ENCODE measurements around the gene CAPS2. TPM values are rescaled to one million over a fixed set of nuclear protein-coding genes. Genes with fewer than 3 reads are reported as not detected.
"Not testable (repeated sequence)": the region's sequence is repeated elsewhere in the genome, so short reads cannot be mapped to it uniquely, and the experiment has no call there.

CAPS2 gene
- total RNA-seq, 4 donors from 2014 or later: 2.6 to 19.4 (median 8.4) TPM

DNA sequence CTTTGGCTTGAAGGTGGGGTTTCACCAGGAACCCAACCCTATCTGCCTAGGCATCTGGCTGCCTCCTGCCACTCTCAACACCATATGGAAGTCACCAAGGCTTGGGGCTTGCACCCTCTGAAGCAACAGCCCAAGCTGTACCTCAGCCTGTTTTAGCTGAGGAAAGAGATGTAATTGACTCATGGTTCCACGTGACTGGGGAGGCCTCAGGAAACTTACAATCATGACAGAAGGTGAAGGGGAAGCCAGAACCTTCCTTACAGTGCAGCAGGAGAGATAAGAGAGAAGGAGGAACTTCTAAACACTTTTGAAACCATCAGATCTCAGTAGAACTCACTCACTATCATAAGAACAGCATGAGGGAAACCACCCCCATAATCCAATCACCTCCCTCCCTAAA, 31.3 kb upstream of the CAPS2 start:
- no peak for DNase-seq (ENCODE audit: low spot score in 2 of 2)
- H3K27me3 ChIP-seq: no peaks in the 10 kb centered on the region
- 63% methylated on average over 1 of the region's 1 CpG for WGBS
- no peak overlapping the region for H3K27ac ChIP-seq
- TF ChIP-seq POLR2A (IDR thresholded peaks at IDR 0.05) (no peak), POLR2AphosphoS5 (IDR thresholded peaks at IDR 0.05) (no peak), EP300 (IDR thresholded peaks at IDR 0.05) (no peak)
- TF ChIP-seq, protein P1, sequence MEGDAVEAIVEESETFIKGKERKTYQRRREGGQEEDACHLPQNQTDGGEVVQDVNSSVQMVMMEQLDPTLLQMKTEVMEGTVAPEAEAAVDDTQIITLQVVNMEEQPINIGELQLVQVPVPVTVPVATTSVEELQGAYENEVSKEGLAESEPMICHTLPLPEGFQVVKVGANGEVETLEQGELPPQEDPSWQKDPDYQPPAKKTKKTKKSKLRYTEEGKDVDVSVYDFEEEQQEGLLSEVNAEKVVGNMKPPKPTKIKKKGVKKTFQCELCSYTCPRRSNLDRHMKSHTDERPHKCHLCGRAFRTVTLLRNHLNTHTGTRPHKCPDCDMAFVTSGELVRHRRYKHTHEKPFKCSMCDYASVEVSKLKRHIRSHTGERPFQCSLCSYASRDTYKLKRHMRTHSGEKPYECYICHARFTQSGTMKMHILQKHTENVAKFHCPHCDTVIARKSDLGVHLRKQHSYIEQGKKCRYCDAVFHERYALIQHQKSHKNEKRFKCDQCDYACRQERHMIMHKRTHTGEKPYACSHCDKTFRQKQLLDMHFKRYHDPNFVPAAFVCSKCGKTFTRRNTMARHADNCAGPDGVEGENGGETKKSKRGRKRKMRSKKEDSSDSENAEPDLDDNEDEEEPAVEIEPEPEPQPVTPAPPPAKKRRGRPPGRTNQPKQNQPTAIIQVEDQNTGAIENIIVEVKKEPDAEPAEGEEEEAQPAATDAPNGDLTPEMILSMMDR (IDR thresholded peaks at IDR 0.05): no peak
- no peak overlapping the region for H3K4me3 ChIP-seq
- H3K4me1 ChIP-seq: no peaks in the 10 kb centered on the region
- no peaks in the 10 kb centered on the region for H3K9me3 ChIP-seq
- H3K36me3 ChIP-seq: no peaks in the 10 kb centered on the region

DNA sequence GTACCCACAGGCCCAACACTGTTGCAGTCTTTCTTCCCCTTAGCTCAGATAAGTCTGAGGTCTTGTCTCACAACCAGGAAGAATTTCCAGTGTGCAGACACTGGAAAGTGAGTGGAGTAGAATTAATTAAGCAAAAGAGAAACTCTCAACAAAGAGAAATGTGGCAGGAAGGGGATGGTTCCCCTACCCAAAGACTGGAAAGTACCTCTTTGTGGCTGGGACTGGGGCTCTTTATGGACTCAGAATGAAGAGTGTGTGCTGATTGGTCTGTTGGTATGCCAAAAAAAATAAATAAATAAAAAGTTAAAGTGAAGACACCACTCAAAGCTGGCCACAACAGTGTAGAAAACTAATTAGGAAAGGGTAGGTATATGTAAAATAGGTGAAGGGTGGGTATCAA, 30.8 kb upstream of the CAPS2 start:
- Histone ChIP-seq H3K4me3 (no peak overlapping the region), H3K27ac (no peak overlapping the region), H3K27me3 (no peaks in the 10 kb centered on the region), H3K9me3 (no peaks in the 10 kb centered on the region), H3K4me1 (no peaks in the 10 kb centered on the region), H3K36me3 (no peaks in the 10 kb centered on the region)
- no peak for DNase-seq (ENCODE audit: low spot score in 2 of 2)
- TF ChIP-seq, protein P1 (IDR thresholded peaks at IDR 0.05): no peak
- TF ChIP-seq POLR2A (IDR thresholded peaks at IDR 0.05): no peak
- TF ChIP-seq POLR2AphosphoS5 (IDR thresholded peaks at IDR 0.05): no peak
- TF ChIP-seq EP300 (IDR thresholded peaks at IDR 0.05): no peak

DNA sequence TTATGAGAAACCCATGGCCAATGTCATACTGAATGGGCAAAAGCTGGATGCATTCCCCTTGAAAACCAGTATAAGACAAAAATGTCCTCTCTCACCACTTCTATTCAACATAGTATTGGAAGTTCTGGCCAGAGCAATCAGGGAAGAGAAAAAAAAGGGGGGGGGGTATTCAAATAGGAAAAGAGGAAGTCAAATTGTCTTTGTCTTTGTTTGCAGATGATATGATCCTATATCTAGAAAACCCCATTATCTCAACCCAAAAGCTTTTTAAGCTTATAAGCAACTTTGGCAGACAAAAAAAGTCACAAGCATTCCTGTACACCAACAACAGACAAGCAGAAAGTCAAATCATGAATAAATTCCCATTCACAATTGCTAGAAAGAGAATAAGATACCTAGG, 23.9 kb upstream of the CAPS2 start:
- TF ChIP-seq POLR2A (IDR thresholded peaks at IDR 0.05) (no peak), POLR2AphosphoS5 (IDR thresholded peaks at IDR 0.05) (no peak)
- TF ChIP-seq, protein P1 (IDR thresholded peaks at IDR 0.05): no peak
- peaks cover 6% of the 10 kb centered on the region for H3K9me3 ChIP-seq
- H3K4me1 ChIP-seq: no peaks in the 10 kb centered on the region
- no peak for DNase-seq (ENCODE audit: low spot score in 2 of 2)
- H3K27ac ChIP-seq: no peak overlapping the region
- H3K27me3 ChIP-seq: no peaks in the 10 kb centered on the region
- H3K36me3 ChIP-seq: no peaks in the 10 kb centered on the region
- H3K4me3 ChIP-seq: no peak overlapping the region

DNA sequence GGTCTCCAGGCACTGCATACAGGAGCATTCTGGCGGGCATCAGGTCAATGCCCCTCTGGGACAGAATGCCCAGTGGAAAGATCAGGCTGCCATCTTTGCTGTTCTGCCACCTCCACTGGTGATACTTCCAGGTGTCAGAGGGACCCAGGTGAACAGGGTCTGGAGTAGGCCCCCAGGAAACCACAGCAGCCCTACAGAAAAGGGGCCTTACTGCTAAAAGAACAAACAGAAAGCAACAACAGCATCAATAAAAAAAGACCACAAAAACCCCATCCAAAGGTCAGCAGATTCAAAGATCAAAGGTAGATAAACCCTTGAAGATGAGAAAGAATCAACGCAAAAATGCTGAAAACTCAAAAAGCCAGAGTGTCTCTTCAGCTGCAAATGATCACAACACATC, 20.3 kb upstream of the CAPS2 start:
- no peak overlapping the region for H3K27ac ChIP-seq
- no peak for TF ChIP-seq POLR2A (IDR thresholded peaks at IDR 0.05)
- no peak for TF ChIP-seq EP300 (IDR thresholded peaks at IDR 0.05)
- TF ChIP-seq, protein P1 (IDR thresholded peaks at IDR 0.05): no peak
- TF ChIP-seq POLR2AphosphoS5 (IDR thresholded peaks at IDR 0.05): no peak
- H3K4me3 ChIP-seq: no peak overlapping the region
- peaks cover 6% of the 10 kb centered on the region for H3K9me3 ChIP-seq
- no peaks in the 10 kb centered on the region for H3K36me3 ChIP-seq
- no peaks in the 10 kb centered on the region for H3K4me1 ChIP-seq
- 91% methylated on average over 2 of the region's 2 CpGs for WGBS
- H3K27me3 ChIP-seq: no peaks in the 10 kb centered on the region
- DNase-seq (ENCODE audit: low spot score in 2 of 2): no peak

DNA sequence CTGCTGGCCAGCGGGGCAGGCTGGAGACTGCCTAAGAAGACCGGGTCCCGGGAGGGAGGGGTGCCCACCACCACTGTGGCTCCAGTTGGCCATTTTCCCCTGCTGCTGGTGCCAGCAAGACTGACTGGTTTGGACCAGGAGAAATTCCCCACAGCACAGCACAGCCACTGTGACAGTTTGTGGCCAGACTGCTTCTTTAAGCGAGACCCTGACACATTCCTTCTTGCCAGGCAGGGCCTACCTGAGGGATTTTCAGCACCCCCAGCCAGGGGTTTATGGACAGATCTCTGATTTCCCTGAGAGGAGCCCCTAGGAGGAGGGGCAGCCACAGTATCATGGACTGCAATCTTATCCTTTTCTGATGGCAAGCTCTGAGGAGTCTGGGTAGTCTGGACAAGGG, 19.8 kb upstream of the CAPS2 start:
- no peaks in the 10 kb centered on the region for H3K4me1 ChIP-seq
- H3K27me3 ChIP-seq: no peaks in the 10 kb centered on the region
- no peak overlapping the region for H3K27ac ChIP-seq
- no peak for TF ChIP-seq EP300 (IDR thresholded peaks at IDR 0.05)
- TF ChIP-seq POLR2AphosphoS5 (IDR thresholded peaks at IDR 0.05): no peak
- TF ChIP-seq, protein P1 (IDR thresholded peaks at IDR 0.05): no peak
- no peak for TF ChIP-seq POLR2A (IDR thresholded peaks at IDR 0.05)
- H3K36me3 ChIP-seq: no peaks in the 10 kb centered on the region
- H3K4me3 ChIP-seq: no peak overlapping the region
- peaks cover 6% of the 10 kb centered on the region for H3K9me3 ChIP-seq
- whole genome bisulfite sequencing: 98% methylated on average over 4 of the region's 4 CpGs
- DNase-seq (ENCODE audit: low spot score in 2 of 2): no peak

DNA sequence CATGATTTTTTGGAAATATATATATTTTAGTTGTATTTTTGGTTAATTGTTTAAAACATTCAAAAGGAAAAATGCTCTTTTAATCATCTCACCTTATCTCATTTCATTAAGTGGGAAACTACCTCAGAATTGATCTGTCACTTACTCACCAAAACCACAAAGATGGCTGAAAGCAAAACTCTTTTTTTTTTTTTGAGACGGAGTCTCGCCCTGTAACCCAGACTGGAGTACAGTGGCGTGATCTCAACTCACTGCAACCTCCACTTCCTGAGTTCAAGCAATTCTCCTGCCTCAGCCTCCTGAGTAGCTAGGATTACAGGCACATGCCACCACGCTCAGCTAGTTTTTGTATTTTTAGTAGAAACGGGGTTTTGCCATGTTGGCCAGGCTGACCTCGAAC, 16.1 kb upstream of the CAPS2 start:
- H3K27me3 ChIP-seq; DNase-seq (ENCODE audit: low spot score in 2 of 2); H3K9me3 ChIP-seq; H3K36me3 ChIP-seq; H3K4me1 ChIP-seq; H3K27ac ChIP-seq; H3K4me3 ChIP-seq: not testable (repeated sequence)
- WGBS: 93% methylated on average over 6 of the region's 6 CpGs

Measured in suprapubic skin (tissue), 4 donors.